ENCODE data around the gene PGAM2. TPM values are rescaled to one million over a fixed set of nuclear protein-coding genes. Genes with fewer than 3 reads are reported as not detected.

Gene PGAM2
- total and polyA plus RNA-seq, 8 donors: 0.49 to 6.7 (median 0.65) TPM; not detected in 1

DNA sequence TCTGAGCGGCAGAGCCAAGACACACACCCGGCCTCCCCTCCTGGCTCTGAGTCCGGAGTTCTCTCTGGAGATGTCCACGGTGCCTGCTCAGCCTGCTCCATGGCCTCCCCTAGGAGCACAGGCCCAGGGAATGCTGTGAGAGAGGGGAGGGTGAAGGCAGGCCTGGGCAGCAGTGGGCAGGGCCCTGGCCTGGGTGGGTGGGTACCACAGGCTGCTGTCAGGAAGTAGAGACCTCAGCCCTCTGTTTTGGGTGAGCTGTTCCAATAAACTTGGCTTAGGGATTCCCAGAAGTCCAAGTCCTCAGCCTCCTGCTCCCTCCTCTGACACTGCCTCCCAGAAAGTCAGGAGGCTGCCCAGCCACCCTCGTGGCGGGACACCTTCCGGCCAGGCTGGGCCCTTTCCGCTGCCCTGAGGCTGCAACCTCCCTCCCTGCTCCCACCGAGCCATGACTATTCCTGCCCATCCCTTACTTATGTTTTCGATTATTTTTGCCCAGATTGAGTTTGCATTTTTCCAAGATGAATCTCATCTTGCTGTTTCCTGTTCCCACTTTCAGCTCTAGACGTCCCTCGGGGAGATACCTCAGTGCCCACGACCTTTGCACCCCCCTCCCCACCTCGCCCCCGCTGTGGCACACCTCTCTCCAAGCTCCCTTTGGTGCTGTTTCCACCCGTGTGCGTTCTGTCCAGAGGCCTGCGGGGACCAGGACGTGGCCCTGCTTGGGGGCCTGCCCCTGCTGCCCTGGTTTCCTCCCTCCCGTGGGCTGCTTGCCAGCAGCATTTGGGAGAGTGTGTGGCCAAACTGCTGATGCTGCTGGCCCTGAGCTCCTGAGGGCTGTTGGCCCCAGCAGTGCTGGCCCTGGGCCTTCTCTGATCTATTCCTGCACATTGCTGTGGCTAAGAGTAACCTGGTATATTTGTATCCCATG lies 22.8 kb upstream of the PGAM2 start:
- TF ChIP-seq, protein P1, sequence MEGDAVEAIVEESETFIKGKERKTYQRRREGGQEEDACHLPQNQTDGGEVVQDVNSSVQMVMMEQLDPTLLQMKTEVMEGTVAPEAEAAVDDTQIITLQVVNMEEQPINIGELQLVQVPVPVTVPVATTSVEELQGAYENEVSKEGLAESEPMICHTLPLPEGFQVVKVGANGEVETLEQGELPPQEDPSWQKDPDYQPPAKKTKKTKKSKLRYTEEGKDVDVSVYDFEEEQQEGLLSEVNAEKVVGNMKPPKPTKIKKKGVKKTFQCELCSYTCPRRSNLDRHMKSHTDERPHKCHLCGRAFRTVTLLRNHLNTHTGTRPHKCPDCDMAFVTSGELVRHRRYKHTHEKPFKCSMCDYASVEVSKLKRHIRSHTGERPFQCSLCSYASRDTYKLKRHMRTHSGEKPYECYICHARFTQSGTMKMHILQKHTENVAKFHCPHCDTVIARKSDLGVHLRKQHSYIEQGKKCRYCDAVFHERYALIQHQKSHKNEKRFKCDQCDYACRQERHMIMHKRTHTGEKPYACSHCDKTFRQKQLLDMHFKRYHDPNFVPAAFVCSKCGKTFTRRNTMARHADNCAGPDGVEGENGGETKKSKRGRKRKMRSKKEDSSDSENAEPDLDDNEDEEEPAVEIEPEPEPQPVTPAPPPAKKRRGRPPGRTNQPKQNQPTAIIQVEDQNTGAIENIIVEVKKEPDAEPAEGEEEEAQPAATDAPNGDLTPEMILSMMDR (IDR thresholded peaks at IDR 0.05): no peak
- DNase-seq (peak in 1 of 6 donors; percentile 43), FAIRE-seq (no peak), ATAC-seq (peak in 3 of 4 donors; percentile 41 to 48 (median 44))
- Histone ChIP-seq H3K4me3 (no peak overlapping the region), H3K36me3 (no peaks in the 10 kb centered on the region), H3K4me1 (no peaks in the 10 kb centered on the region), H3K27ac (peak overlapping the region in 2 of 4 donors; percentile 11 to 41), H3K27me3 (no peaks in the 10 kb centered on the region), H3K9me3 (no peaks in the 10 kb centered on the region)
- intact Hi-C loops (cut with DNase I): no loop called here
- 60 to 64% methylated on average over 20 of the region's 20 CpGs for whole genome bisulfite sequencing, 2 donors

DNA sequence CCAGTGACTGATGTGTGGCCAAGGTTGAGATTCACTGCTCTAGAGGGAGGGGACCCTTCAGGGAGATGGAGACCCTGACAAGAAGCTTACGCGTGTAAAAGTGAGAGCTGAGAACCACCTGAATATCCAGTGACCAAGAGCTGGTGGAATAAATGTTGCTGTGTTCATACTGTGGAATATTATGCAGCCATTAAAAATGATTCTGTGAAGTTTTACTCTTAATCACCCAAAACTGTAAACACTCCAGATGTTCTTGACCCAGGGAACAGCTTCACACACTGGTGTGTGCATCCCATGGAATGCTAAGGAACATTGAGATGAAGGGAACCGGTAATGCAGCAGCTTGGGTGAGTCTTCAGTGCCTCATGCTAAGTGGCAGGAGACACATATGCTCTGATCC lies 21.3 kb upstream of the PGAM2 start:
- no peak for FAIRE-seq
- no peak for DNase-seq
- no peak overlapping the region for H3K27ac ChIP-seq
- intact Hi-C loops (cut with DNase I): no loop called here
- H3K4me1 ChIP-seq: no peaks in the 10 kb centered on the region
- H3K36me3 ChIP-seq: no peaks in the 10 kb centered on the region
- no peaks in the 10 kb centered on the region for H3K27me3 ChIP-seq
- 96 to 98% methylated on average over 3 of the region's 3 CpGs for WGBS, 2 donors
- no peak overlapping the region for H3K4me3 ChIP-seq
- H3K9me3 ChIP-seq: no peaks in the 10 kb centered on the region
- TF ChIP-seq, protein P1 (IDR thresholded peaks at IDR 0.05): no peak
- no peak for ATAC-seq

GRCh38 chr7:44085546-44085945 lies 20.2 kb upstream of the PGAM2 start:
- no peak overlapping the region for H3K27ac ChIP-seq
- TF ChIP-seq, protein P1 (IDR thresholded peaks at IDR 0.05): no peak
- H3K27me3 ChIP-seq: no peaks in the 10 kb centered on the region
- ATAC-seq: no peak
- 85 to 97% methylated on average over 3 of the region's 3 CpGs for WGBS, 2 donors
- DNase-seq: no peak
- H3K4me1 ChIP-seq: peaks cover 0 to 6% (median 0%) of the 10 kb centered on the region in 3 donors
- intact Hi-C loops (cut with DNase I): no loop called here
- no peak overlapping the region for H3K4me3 ChIP-seq
- no peaks in the 10 kb centered on the region for H3K9me3 ChIP-seq
- FAIRE-seq: no peak
- no peaks in the 10 kb centered on the region for H3K36me3 ChIP-seq

GRCh38 chr7:44084701-44085100 lies 19.3 kb upstream of the PGAM2 start:
- TF ChIP-seq, protein P1 (IDR thresholded peaks at IDR 0.05): no peak
- Histone ChIP-seq H3K27me3 (no peaks in the 10 kb centered on the region), H3K36me3 (peaks cover 0 to 4% (median 0%) of the 10 kb centered on the region in 3 donors), H3K27ac (no peak overlapping the region), H3K9me3 (no peaks in the 10 kb centered on the region), H3K4me1 (peaks cover 0 to 6% (median 0%) of the 10 kb centered on the region in 3 donors), H3K4me3 (no peak overlapping the region)
- intact Hi-C loops (cut with DNase I): no loop called here
- FAIRE-seq: no peak
- no peak for ATAC-seq
- DNase-seq: no peak
- 83 to 90% methylated on average over 4 of the region's 4 CpGs for WGBS, 2 donors

DNA sequence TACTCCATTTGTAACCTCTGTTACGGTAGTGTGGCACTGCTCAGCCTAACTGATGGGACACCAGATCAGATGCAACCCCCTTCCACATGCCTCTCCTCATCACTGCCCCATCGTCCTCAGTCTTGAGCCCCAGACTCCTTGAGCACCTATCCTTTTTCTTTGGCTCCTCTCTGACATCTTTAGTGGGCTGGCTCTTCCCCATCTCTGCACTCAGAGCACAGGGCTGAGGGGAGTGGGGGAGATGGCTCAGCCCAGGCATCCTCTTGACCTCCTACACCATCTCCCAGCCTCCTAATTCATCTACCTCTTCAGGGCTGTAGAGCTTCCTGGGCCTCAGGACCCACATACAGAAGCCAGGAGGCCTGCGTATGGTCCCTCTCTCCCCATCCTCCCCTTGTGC lies 18.4 kb upstream of the PGAM2 start:
- intact Hi-C loops (cut with DNase I): no loop called here
- H3K27me3 ChIP-seq: no peaks in the 10 kb centered on the region
- no peak for ATAC-seq
- peaks cover 0 to 9% (median 5%) of the 10 kb centered on the region in 3 donors for H3K36me3 ChIP-seq
- no peak overlapping the region for H3K4me3 ChIP-seq
- H3K9me3 ChIP-seq: no peaks in the 10 kb centered on the region
- TF ChIP-seq, protein P1 (IDR thresholded peaks at IDR 0.05): no peak
- H3K4me1 ChIP-seq: peaks cover 0 to 6% (median 0%) of the 10 kb centered on the region in 3 donors
- DNase-seq: no peak
- 92 to 94% methylated on average over 3 of the region's 3 CpGs for WGBS, 2 donors
- FAIRE-seq: no peak
- H3K27ac ChIP-seq: no peak overlapping the region

Measured in pancreas (tissue), 10 donors.